ENCODE data around the gene PRDM13. TPM values are rescaled to one million over a fixed set of nuclear protein-coding genes. Genes with fewer than 3 reads are reported as not detected.
"Not testable (repeated sequence)": the region's sequence is repeated elsewhere in the genome, so short reads cannot be mapped to it uniquely, and the experiment has no call there.

Gene PRDM13
- total RNA-seq, 4 donors from 2014 or later = not detected

DNA sequence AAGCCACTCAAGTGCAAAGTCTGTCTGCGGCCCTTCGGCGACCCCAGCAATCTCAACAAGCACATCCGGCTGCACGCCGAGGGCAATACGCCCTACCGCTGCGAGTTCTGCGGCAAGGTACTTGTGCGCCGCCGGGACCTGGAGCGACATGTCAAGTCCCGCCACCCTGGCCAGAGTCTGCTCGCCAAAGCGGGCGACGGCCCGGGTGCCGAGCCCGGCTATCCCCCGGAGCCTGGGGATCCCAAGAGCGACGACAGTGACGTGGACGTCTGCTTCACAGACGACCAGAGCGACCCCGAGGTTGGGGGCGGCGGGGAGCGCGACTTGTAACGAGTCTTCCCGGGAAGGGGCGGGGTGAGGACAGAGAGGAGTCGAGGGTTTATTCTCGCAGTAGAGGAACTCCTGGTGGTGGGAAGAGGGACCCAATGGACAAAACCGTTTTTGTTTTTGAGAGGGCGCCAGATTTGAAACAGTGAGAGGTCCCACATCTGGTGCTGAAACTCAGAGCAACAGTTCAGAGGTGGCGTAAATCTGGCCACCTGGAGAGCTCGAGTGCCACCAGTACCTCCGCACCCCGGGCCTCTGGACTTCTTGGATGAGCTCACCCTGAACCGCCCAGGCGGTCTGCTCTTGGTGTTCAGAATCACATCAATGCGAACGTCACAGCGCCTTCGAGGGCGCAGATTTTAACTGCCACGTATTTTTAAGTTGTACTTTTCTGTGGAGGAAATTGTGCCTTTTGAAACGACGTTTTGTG lies 8.0 kb downstream of the PRDM13 start:
- ATAC-seq (ENCODE audit: low FRiP score) (no peak), DNase-seq (ENCODE audit: low spot score) (no peak)
- TF ChIP-seq, protein P1, sequence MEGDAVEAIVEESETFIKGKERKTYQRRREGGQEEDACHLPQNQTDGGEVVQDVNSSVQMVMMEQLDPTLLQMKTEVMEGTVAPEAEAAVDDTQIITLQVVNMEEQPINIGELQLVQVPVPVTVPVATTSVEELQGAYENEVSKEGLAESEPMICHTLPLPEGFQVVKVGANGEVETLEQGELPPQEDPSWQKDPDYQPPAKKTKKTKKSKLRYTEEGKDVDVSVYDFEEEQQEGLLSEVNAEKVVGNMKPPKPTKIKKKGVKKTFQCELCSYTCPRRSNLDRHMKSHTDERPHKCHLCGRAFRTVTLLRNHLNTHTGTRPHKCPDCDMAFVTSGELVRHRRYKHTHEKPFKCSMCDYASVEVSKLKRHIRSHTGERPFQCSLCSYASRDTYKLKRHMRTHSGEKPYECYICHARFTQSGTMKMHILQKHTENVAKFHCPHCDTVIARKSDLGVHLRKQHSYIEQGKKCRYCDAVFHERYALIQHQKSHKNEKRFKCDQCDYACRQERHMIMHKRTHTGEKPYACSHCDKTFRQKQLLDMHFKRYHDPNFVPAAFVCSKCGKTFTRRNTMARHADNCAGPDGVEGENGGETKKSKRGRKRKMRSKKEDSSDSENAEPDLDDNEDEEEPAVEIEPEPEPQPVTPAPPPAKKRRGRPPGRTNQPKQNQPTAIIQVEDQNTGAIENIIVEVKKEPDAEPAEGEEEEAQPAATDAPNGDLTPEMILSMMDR (IDR thresholded peaks at IDR 0.05) = no peak

DNA sequence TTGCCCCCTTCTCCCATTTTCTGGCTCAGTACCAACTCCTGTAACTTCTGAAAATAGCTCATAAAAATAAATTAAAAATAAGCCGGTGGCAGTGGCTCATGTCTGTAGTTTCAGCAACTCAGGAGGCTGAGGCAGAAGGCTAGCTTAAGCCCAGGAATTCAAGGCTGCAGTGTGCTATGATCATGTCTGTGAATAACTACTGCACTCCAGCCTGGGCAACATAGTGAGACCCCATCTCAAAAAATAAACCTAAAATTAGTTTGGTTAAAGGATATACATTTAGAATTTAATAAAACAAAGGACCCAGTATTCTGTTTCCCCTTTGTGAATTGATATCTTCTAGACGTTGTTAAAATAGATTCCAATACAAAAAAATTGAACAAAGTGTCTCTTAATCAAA lies 10.5 kb downstream of the PRDM13 start:
- ATAC-seq (ENCODE audit: low FRiP score) (no peak), DNase-seq (ENCODE audit: low spot score) (no peak)
- TF ChIP-seq, protein P1 (IDR thresholded peaks at IDR 0.05) = no peak

DNA sequence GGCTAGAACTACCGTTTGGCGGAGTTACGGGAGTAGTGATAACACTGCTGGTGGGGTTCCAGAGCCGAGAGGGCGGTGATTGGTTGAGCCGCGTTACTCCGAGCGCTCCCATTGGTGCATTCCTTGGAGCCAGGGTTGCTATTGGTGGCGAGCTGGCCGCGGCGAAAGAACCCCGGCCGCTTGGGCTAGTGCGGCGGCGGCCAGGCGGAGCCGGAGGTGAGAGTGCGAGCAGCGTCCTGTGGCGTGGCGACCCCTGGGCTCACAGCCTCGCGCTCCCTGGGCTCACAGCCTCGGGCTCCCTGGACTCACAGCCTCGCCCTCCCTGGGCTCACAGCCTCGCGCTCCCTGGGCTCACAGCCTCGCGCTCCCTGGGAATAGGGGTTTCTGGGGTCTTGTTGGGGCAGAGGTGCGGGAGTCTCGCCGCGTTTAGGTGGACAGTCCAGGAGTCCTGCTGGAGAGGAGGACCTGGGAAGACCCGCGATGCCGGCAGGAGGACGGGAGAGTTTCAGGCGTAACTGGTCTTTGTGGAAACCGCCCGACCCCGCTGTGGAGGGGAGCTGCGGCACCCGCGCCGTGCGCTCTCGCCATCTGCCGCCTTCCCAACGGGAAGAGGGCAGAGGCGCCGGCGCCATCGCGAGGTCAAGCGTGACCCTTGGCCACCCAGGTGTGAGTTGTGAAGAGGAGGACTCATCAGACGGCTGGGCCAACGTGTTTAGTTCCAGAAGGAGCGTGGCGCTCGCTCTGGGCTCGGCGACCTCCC lies 12.2 kb downstream of the PRDM13 start:
- ATAC-seq (ENCODE audit: low FRiP score) (no peak), DNase-seq (ENCODE audit: low spot score) (no peak)
- TF ChIP-seq, protein P1 (IDR thresholded peaks at IDR 0.05) = no peak

DNA sequence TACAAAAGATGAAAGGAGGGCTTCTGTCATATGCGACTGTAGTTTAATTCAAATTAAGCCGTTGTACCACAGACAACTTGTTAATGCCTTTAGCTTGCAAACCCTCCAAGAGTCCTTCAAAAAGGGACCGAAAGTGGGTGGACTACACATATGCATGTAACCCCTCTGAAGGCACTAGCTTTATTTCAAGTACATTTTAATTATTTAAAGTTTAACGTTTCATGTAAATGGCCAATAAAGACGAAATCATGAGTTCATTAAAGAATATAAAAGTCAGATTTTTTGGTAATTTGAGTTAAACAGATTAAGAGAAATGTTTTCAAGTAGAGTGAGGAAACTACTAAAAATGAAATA lies 12.8 kb downstream of the PRDM13 start:
- DNase-seq (ENCODE audit: low spot score) (no peak), ATAC-seq (ENCODE audit: low FRiP score) (no peak)
- TF ChIP-seq, protein P1 (IDR thresholded peaks at IDR 0.05) = no peak

DNA sequence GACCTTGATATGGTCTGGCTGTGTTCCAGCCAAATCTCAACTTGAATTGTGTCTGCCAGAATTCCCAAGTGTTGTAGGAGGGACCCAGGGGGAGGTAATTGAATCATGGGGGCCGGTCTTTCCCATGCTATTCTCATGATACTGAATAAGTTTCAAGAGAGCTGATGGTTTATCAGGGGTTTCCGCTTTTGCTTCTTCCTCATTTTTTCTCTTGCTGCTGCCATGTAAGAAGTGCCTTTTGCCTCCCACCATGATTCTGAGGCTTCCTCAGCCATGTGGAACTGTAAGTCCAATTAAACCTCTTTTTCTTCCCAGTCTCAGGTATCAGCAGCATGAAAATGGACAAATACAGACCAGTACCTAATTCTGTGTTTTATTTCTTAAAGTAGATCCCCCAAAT lies 15.4 kb downstream of the PRDM13 start:
- ATAC-seq (ENCODE audit: low FRiP score); DNase-seq (ENCODE audit: low spot score): not testable (repeated sequence)

DNA sequence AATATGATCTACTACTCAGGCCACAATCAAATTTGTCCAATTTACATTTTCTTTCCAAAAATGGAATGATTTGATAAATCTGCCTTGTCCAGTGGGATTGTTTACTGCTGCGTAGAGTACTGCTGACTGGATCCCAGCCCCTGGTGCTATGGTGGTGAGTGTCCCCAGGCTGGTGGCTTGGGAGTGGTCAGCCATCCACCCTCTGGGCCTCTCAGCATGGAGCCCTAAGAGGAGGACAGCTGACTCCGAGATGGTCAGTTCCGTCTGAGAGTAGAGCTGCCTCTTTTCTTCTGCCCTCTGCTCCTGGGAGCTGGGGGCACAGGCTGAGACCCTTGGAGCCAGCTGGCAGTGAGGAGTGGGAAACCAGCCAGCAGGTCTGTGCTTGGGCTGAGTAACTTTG lies 22.7 kb downstream of the PRDM13 start:
- TF ChIP-seq, protein P1 (IDR thresholded peaks at IDR 0.05) = no peak
- ATAC-seq (ENCODE audit: low FRiP score) (no peak), DNase-seq (ENCODE audit: low spot score) (no peak)

DNA sequence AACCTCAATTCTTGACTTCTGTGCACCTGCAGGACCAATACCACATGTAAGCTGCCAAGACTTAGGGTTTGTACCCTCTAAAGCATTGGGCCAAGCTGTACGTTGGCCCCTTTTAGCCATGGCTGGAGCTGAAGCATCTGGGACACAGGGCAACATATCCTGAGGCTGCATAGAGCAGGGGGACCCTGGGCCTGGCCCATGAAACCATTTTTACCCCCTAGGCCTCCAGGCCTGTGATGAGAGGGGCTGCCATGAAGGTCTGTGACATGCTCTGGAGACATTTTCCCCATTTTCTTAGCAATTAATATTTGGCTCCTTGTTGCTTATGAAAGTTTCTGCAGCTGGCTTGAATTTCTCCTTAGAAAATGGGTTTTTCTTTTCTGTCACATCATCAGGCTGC lies 31.0 kb downstream of the PRDM13 start:
- DNase-seq (ENCODE audit: low spot score) = no peak

DNA sequence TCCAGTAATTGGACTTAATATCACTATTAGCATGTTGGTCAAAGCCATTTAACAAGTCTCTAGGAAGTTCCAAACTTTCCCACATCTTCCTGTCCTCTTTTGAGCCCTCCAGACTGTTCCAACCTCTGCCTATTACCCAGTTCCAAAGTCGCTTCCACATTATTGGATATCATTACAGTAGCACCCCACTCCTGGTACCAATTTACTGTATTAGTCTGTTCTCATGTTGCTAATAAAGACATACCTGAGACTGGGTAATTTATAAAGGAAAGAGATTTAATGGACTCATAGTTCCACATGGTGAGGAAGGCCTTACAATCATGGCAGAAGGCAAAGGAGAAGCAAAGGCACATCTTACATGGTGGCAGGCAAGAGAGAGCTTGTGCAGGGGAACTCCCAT lies 31.7 kb downstream of the PRDM13 start:
- ATAC-seq (ENCODE audit: low FRiP score); DNase-seq (ENCODE audit: low spot score): not testable (repeated sequence)

More for the DNA sequence above, 31.0 kb downstream of the PRDM13 start:
- TF ChIP-seq, protein P1 (IDR thresholded peaks at IDR 0.05) = no peak
- ATAC-seq (ENCODE audit: low FRiP score) = no peak

Measured in omental fat pad (tissue), 4 donors.